ENCODE data around the gene HSF4. TPM values are rescaled to one million over a fixed set of nuclear protein-coding genes. Genes with fewer than 3 reads are reported as not detected.

The HSF4 gene
- total and polyA plus RNA-seq, 4 donors, result 5.1 to 62.5 (median 21.0) TPM

- ATAC-seq (ENCODE audit: insufficient read depth, low FRiP score), result no peak
- no peak overlapping the region for H3K4me3 ChIP-seq
- no peaks in the 10 kb centered on the region for H3K9me3 ChIP-seq (ENCODE audit: control insufficient read depth in 4 of 4, insufficient read depth in 3 of 4, low read length in 3 of 4)
- no peak for DNase-seq
- peaks cover 3 to 41% (median 6%) of the 10 kb centered on the region in 4 donors for H3K36me3 ChIP-seq (ENCODE audit: control insufficient read depth in 4 of 4, insufficient read depth in 4 of 4, low read length in 4 of 4)
- H3K27me3 ChIP-seq (ENCODE audit: control insufficient read depth in 3 of 3, insufficient read depth in 3 of 3, low read length in 2 of 3), result no peaks in the 10 kb centered on the region
- TF ChIP-seq CTCF (IDR thresholded peaks at IDR 0.05; ENCODE audit: control extremely low read depth, extremely low read depth), result no peak
- 83 to 88% methylated on average over 4 of the region's 4 CpGs for WGBS, 2 donors
- no peak overlapping the region for H3K27ac ChIP-seq (ENCODE audit: low read depth in 1 of 2, low read length in 1 of 2)
- H3K4me1 ChIP-seq (ENCODE audit: control insufficient read depth in 5 of 5, insufficient read depth in 5 of 5, low read length in 5 of 5), result peaks cover 0 to 7% (median 0%) of the 10 kb centered on the region in 5 donors
- no peak overlapping the region for H3K9ac ChIP-seq (ENCODE audit: insufficient read depth in 1 of 2, low read length in 2 of 2)
Measured at GRCh38 chr16:67204076-67204475, 39.5 kb downstream of the HSF4 start.

- Histone ChIP-seq H3K4me1 (ENCODE audit: control insufficient read depth in 5 of 5, insufficient read depth in 5 of 5, low read length in 5 of 5) (peaks cover 0 to 7% (median 0%) of the 10 kb centered on the region in 5 donors), H3K36me3 (ENCODE audit: control insufficient read depth in 4 of 4, insufficient read depth in 4 of 4, low read length in 4 of 4) (peaks cover 3 to 32% (median 6%) of the 10 kb centered on the region in 4 donors), H3K9me3 (ENCODE audit: control insufficient read depth in 4 of 4, insufficient read depth in 3 of 4, low read length in 3 of 4) (no peaks in the 10 kb centered on the region), H3K27ac (ENCODE audit: low read depth in 1 of 2, low read length in 1 of 2) (no peak overlapping the region), H3K4me3 (no peak overlapping the region), H3K27me3 (ENCODE audit: control insufficient read depth in 3 of 3, insufficient read depth in 3 of 3, low read length in 2 of 3) (no peaks in the 10 kb centered on the region), H3K9ac (ENCODE audit: insufficient read depth in 1 of 2, low read length in 2 of 2) (no peak overlapping the region)
- TF ChIP-seq CTCF (IDR thresholded peaks at IDR 0.05; ENCODE audit: control extremely low read depth, extremely low read depth), result no peak
- DNase-seq, result no peak
- ATAC-seq (ENCODE audit: insufficient read depth, low FRiP score), result no peak
- 95 to 98% methylated on average over 8 of the region's 8 CpGs for WGBS, 2 donors
Measured at GRCh38 chr16:67206129-67206837, 41.7 kb downstream of the HSF4 start.

GRCh38 chr16:67206838-67207248 lies 42.3 kb downstream of the HSF4 start:
- Histone ChIP-seq H3K4me1 (ENCODE audit: control insufficient read depth in 5 of 5, insufficient read depth in 5 of 5, low read length in 5 of 5) (peaks cover 0 to 7% (median 0%) of the 10 kb centered on the region in 5 donors), H3K9ac (ENCODE audit: insufficient read depth in 1 of 2, low read length in 2 of 2) (no peak overlapping the region), H3K9me3 (ENCODE audit: control insufficient read depth in 4 of 4, insufficient read depth in 3 of 4, low read length in 3 of 4) (no peaks in the 10 kb centered on the region), H3K27ac (ENCODE audit: low read depth in 1 of 2, low read length in 1 of 2) (no peak overlapping the region), H3K36me3 (ENCODE audit: control insufficient read depth in 4 of 4, insufficient read depth in 4 of 4, low read length in 4 of 4) (peaks cover 3 to 26% (median 4%) of the 10 kb centered on the region in 4 donors), H3K4me3 (no peak overlapping the region), H3K27me3 (ENCODE audit: control insufficient read depth in 3 of 3, insufficient read depth in 3 of 3, low read length in 2 of 3) (no peaks in the 10 kb centered on the region)
- no peak for DNase-seq
- WGBS, 2 donors, result 94 to 95% methylated on average over 3 of the region's 3 CpGs
- TF ChIP-seq CTCF (IDR thresholded peaks at IDR 0.05; ENCODE audit: control extremely low read depth, extremely low read depth), result no peak
- no peak for ATAC-seq (ENCODE audit: insufficient read depth, low FRiP score)

Measured in lung (tissue), 12 donors.